Measurements from ENCODE around the gene NUP188. TPM values are rescaled to one million over a fixed set of nuclear protein-coding genes. Genes with fewer than 3 reads are reported as not detected.
A peak's percentile ranks its signal among the peaks of the same experiment; 100 is the strongest.
"Not testable (repeated sequence)": the region's sequence is repeated elsewhere in the genome, so short reads cannot be mapped to it uniquely, and the experiment has no call there.

Gene NUP188
- total and polyA plus RNA-seq, 2 donors (not counting 1 experiment from before 2014, with no cell fraction given), result 28.8 to 31.4 TPM

DNA sequence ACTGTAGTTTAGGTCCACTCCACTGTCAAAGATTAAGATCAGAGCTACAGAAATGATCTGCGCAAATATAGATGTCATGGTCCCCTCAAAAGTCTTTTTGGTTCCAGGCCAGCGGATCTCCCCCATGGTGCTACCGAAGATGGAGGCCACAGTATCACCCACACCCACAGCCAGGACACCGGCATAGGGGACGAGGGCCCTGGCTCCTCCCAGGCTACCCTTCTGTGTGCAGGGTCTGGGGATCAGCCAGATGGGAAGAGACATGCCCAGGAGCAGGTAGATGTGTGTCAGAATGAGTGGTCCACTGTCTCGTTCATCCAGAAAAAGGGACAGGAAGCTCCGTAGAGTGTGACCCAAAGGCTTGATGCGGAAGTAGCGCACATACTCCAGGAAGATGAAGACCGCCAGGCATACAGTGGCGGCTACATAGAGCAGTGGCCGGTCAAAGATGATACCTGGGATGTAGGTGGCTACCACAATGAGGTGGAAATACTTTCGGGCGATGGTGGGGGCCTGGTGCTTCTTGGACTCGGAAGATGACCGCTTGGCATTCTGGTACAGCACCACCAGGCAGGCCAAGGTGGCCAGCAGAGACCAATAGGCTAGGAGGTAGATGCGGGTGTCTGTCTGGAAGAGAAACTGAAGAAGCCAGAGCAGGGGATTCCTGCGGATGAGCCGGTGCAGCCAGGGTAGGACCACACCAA, 1.5 kb upstream of the NUP188 start:
- peak overlapping the region in 2 of 4 experiments; percentile 64 to 95 for H3K4me3 ChIP-seq (replicated peaks in 1 of 4; ENCODE audit: control extremely low read depth in 1 of 4, insufficient read depth in 1 of 4, low read depth in 3 of 4, low read length in 4 of 4)

DNA sequence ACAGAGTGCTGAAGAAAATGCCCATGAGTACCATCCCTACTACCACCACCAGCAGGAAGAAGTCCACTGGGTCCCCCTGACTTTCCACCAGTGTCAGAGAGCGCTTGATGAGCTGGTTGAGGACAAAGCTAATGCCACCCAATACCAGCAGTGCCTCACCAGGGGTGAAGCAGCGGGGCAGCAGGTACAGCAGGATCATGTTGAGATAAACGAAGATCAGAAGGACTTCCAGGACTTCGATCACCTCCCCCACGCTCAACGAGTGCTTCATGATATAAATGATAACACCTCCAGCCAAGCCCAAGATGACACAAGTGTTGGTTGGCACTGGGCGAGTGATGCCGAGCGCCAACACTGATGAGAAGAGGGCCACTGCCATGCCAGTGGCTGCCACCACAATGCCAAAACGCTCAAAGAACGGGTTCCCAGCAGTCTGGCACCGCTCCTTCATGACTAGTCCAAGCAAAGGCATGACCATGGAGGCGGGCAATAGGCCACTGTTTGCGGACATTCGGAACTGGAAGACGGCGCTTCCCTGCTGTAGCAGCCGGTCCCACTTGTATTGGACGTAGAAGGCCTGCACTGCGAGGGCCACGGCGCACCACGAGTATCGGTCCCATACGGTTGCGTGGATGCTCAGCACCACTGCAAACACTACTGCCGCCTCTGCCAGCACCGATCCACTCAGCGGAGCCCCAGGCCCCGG, 775 bp upstream of the NUP188 start:
- Histone ChIP-seq H3K4me3 (replicated peaks in 1 of 4; ENCODE audit: control extremely low read depth in 1 of 4, insufficient read depth in 1 of 4, low read depth in 3 of 4, low read length in 4 of 4) (peak overlapping the region; percentile 64 to 95 (median 76)), H3K9ac (ENCODE audit: insufficient read depth, low read length) (peak overlapping the region; percentile 94), H3K9me3 (ENCODE audit: control insufficient read depth, insufficient read depth, low read depth, low read length) (no peaks in the 10 kb centered on the region), H3K4me2 (ENCODE audit: extremely low read depth, insufficient read depth, low read length) (peak overlapping the region; percentile 89), H2AFZ (ENCODE audit: low read length) (peak overlapping the region; percentile 94), H3K36me3 (ENCODE audit: control insufficient read depth, insufficient read depth, low read length) (no peaks in the 10 kb centered on the region), H4K20me1 (ENCODE audit: control insufficient read depth, extremely low read depth, insufficient read depth, low read length) (no peaks in the 10 kb centered on the region), H3K4me1 (ENCODE audit: control insufficient read depth, extremely low read depth, insufficient read depth, low read length) (peaks cover 6% of the 10 kb centered on the region), H3K79me2 (ENCODE audit: control insufficient read depth, insufficient read depth, low read length) (peaks cover 17% of the 10 kb centered on the region), H3K27me3 (ENCODE audit: control insufficient read depth, insufficient read depth, low read length) (no peaks in the 10 kb centered on the region), H3K27ac (ENCODE audit: insufficient read depth, low read length) (peak overlapping the region; percentile 96)
- no peak for TF ChIP-seq EZH2 (IDR thresholded peaks at IDR 0.05; ENCODE audit: low read length, missing control alignments)
- TF ChIP-seq, protein P1, sequence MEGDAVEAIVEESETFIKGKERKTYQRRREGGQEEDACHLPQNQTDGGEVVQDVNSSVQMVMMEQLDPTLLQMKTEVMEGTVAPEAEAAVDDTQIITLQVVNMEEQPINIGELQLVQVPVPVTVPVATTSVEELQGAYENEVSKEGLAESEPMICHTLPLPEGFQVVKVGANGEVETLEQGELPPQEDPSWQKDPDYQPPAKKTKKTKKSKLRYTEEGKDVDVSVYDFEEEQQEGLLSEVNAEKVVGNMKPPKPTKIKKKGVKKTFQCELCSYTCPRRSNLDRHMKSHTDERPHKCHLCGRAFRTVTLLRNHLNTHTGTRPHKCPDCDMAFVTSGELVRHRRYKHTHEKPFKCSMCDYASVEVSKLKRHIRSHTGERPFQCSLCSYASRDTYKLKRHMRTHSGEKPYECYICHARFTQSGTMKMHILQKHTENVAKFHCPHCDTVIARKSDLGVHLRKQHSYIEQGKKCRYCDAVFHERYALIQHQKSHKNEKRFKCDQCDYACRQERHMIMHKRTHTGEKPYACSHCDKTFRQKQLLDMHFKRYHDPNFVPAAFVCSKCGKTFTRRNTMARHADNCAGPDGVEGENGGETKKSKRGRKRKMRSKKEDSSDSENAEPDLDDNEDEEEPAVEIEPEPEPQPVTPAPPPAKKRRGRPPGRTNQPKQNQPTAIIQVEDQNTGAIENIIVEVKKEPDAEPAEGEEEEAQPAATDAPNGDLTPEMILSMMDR (conservative IDR thresholded peaks at IDR 0.05 in 1 of 2, IDR thresholded peaks at IDR 0.05 in 1 of 2; ENCODE audit: low read depth in 1 of 2, low read length in 2 of 2), result no peak
- DNase-seq (ENCODE audit: low read depth in 2 of 2), result peak; percentile 26 to 45

More for the DNA sequence above, 1.5 kb upstream of the NUP188 start:
- no peak overlapping the region for H2AFZ ChIP-seq (ENCODE audit: low read length)
- peaks cover 6% of the 10 kb centered on the region for H3K4me1 ChIP-seq (ENCODE audit: control insufficient read depth, extremely low read depth, insufficient read depth, low read length)
- TF ChIP-seq, protein P1 (conservative IDR thresholded peaks at IDR 0.05 in 1 of 2, IDR thresholded peaks at IDR 0.05 in 1 of 2; ENCODE audit: low read depth in 1 of 2, low read length in 2 of 2), result no peak
- no peak for TF ChIP-seq EZH2 (IDR thresholded peaks at IDR 0.05; ENCODE audit: low read length, missing control alignments)
- H3K4me2 ChIP-seq (ENCODE audit: extremely low read depth, insufficient read depth, low read length), result peak overlapping the region; percentile 89
- H3K27me3 ChIP-seq (ENCODE audit: control insufficient read depth, insufficient read depth, low read length), result no peaks in the 10 kb centered on the region
- no peaks in the 10 kb centered on the region for H3K36me3 ChIP-seq (ENCODE audit: control insufficient read depth, insufficient read depth, low read length)
- no peak overlapping the region for H3K27ac ChIP-seq (ENCODE audit: insufficient read depth, low read length)
- peaks cover 17% of the 10 kb centered on the region for H3K79me2 ChIP-seq (ENCODE audit: control insufficient read depth, insufficient read depth, low read length)
- no peak overlapping the region for H3K9ac ChIP-seq (ENCODE audit: insufficient read depth, low read length)
- DNase-seq (ENCODE audit: low read depth in 2 of 2), result no peak
- no peaks in the 10 kb centered on the region for H3K9me3 ChIP-seq (ENCODE audit: control insufficient read depth, insufficient read depth, low read depth, low read length)
- H4K20me1 ChIP-seq (ENCODE audit: control insufficient read depth, extremely low read depth, insufficient read depth, low read length), result no peaks in the 10 kb centered on the region

DNA sequence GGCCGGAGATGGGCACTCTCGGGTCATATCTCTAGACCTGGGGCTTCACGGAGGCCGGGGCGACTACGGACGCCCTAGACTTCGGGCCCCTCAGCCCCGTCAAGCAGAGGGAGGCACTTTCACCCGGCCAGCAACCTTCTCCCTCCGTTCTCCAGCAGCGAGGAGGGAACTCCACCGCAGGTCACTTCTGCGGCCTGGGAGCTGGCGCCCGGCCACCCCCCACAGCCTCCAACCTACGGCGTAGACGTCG, 297 bp upstream of the NUP188 start:
- peak overlapping the region; percentile 94 for H3K9ac ChIP-seq (ENCODE audit: insufficient read depth, low read length)

DNA sequence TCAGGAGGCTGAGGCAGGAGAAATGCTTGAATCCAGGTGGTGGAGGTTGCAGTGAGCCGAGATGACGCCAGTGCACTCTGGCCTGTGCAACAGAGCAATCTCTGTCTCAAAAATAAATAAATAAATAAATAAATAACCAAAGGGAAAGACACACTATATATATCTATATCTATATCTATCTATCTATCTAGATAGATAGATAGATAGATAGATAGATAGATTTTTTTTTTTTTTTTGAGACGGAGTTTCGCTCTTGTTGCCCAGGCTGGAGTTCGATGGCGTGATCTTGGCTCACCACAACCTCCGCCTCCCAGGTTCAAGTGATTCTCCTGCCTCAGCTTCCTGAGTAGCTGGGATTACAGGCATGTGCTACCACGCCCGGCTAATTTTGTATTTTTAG, 13.9 kb downstream of the NUP188 start:
- H3K36me3 ChIP-seq (ENCODE audit: control insufficient read depth, insufficient read depth, low read length); H3K79me2 ChIP-seq (ENCODE audit: control insufficient read depth, insufficient read depth, low read length); H3K4me3 ChIP-seq (replicated peaks in 1 of 4; ENCODE audit: control extremely low read depth in 1 of 4, insufficient read depth in 1 of 4, low read depth in 3 of 4, low read length in 4 of 4): not testable (repeated sequence)

More for the DNA sequence above, 297 bp upstream of the NUP188 start:
- peak overlapping the region; percentile 96 for H3K27ac ChIP-seq (ENCODE audit: insufficient read depth, low read length)
- H3K36me3 ChIP-seq (ENCODE audit: control insufficient read depth, insufficient read depth, low read length), result no peaks in the 10 kb centered on the region
- H3K79me2 ChIP-seq (ENCODE audit: control insufficient read depth, insufficient read depth, low read length), result peaks cover 17% of the 10 kb centered on the region
- H3K4me1 ChIP-seq (ENCODE audit: control insufficient read depth, extremely low read depth, insufficient read depth, low read length), result peaks cover 6% of the 10 kb centered on the region
- no peak for DNase-seq (ENCODE audit: low read depth in 2 of 2)
- no peaks in the 10 kb centered on the region for H3K9me3 ChIP-seq (ENCODE audit: control insufficient read depth, insufficient read depth, low read depth, low read length)
- H3K27me3 ChIP-seq (ENCODE audit: control insufficient read depth, insufficient read depth, low read length), result no peaks in the 10 kb centered on the region
- peak overlapping the region; percentile 64 to 95 (median 76) for H3K4me3 ChIP-seq (replicated peaks in 1 of 4; ENCODE audit: control extremely low read depth in 1 of 4, insufficient read depth in 1 of 4, low read depth in 3 of 4, low read length in 4 of 4)
- TF ChIP-seq EZH2 (IDR thresholded peaks at IDR 0.05; ENCODE audit: low read length, missing control alignments), result no peak
- TF ChIP-seq, protein P1 (conservative IDR thresholded peaks at IDR 0.05 in 1 of 2, IDR thresholded peaks at IDR 0.05 in 1 of 2; ENCODE audit: low read depth in 1 of 2, low read length in 2 of 2), result no peak
- H3K4me2 ChIP-seq (ENCODE audit: extremely low read depth, insufficient read depth, low read length), result peak overlapping the region; percentile 89
- H2AFZ ChIP-seq (ENCODE audit: low read length), result peak overlapping the region; percentile 94
- no peaks in the 10 kb centered on the region for H4K20me1 ChIP-seq (ENCODE audit: control insufficient read depth, extremely low read depth, insufficient read depth, low read length)

More for the DNA sequence above, 13.9 kb downstream of the NUP188 start:
- not testable (repeated sequence) for H3K4me2 ChIP-seq (ENCODE audit: extremely low read depth, insufficient read depth, low read length); H3K27me3 ChIP-seq (ENCODE audit: control insufficient read depth, insufficient read depth, low read length); H4K20me1 ChIP-seq (ENCODE audit: control insufficient read depth, extremely low read depth, insufficient read depth, low read length); H3K4me1 ChIP-seq (ENCODE audit: control insufficient read depth, extremely low read depth, insufficient read depth, low read length); DNase-seq (ENCODE audit: low read depth in 2 of 2); H3K27ac ChIP-seq (ENCODE audit: insufficient read depth, low read length); H3K9me3 ChIP-seq (ENCODE audit: control insufficient read depth, insufficient read depth, low read depth, low read length); H2AFZ ChIP-seq (ENCODE audit: low read length); H3K9ac ChIP-seq (ENCODE audit: insufficient read depth, low read length)
